GM19193 (cell line): ENCODE data around the gene TNFRSF1A.

Source experiments
- POLR2A ChIP-seq: IDR thresholded peaks from 4 replicates; pipeline ENCODE4 v1.6.1; 2011; ENCODE audit not compliant: insufficient read depth, insufficient read length; ENCODE audit errors: extremely low read depth

The TNFRSF1A gene

DNA sequence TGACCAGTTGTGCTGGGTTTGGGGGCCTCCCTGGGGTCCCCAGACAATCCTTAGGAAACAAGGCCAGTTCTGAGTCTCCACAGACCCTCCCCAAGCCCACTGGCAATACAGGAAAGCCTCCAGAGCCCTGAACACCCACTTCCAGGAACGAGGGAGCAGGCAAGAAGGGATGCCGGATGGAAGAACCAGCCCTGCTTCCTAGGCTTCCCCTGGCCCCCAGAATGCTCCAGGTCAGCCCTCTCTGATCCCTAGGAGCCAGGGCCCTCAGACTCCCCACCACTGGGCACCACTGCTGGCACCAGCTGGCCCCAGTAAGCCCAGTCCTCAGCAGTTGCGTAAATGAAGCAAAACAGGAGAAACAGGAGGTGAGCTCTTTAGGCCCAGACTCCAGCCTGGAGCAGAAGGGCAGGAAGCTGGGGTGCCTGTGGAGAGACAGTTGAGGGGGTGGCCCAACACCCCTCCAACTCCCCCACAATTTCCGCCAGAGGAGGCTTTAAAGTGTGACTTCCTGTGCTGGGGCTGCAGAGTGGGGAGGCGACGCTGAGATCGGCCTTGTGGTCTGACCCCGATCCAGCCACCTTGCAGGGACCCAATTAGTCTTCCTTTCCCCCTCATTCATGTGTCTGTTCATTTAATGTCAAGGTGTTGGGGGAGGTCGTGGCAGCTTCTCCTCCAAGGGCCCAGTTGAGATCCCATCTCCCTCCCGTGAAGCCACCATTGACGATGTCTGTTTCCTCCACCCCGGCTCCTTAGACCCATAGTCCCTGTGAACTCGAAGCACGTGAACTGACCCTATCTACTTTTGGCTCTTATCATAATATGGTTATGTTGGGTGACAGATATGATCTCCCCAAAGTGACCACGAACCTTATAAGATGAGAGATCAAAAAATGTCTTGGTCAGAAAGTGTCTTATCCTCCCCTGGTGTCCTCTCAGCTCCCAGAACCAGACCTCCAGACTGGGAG lies 4.7 kb downstream of the TNFRSF1A start:
- peak; percentile 42 for TF ChIP-seq POLR2A

GRCh38 chr12:6336079-6336888 lies 5.6 kb downstream of the TNFRSF1A start:
- TF ChIP-seq POLR2A = peak; percentile 38

GRCh38 chr12:6335451-6336078 lies 6.3 kb downstream of the TNFRSF1A start:
- peak; percentile 70 for TF ChIP-seq POLR2A

DNA sequence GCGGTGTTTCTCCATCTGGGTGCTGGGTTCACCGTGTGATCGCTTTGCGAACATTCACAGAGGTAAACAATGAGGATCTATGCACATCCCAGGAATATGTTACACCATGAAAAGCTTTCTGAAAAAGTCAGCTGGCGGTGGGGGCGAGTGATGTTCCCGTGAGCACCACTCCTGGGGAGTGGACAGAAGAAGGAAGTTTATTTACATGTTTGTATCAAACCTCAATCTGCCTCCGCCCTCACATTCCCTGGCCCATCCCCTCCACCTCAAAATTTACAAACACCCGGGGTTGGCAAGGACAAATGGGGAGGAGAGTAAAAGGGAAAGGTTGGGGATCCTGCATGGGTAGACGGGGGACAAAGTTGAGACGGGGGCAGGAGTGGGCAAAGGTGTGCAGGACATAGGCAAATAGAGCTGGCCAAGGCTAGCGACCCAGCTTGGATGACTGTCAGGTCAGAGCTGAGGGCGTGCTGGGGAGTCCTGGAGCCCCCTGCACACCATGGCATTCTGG lies 6.9 kb downstream of the TNFRSF1A start:
- TF ChIP-seq POLR2A = no peak

GRCh38 chr12:6334359-6334758 lies 7.5 kb downstream of the TNFRSF1A start:
- no peak for TF ChIP-seq POLR2A

DNA sequence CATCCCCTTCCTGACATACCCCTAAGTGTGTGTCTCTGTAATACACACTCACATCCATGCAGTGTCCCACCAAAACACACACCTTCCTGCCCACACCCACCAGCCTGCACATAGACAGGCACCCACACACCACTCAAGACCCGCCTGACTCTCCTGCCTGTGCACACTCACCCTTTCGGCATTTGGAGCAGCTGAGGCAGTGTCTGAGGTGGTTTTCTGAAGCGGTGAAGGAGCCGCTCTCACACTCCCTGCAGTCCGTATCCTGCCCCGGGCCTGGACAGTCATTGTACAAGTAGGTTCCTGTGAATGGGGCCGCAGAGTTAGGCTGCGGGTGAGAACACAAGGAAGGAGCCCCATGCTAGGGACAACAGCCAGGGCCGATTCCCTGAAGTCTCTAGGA lies 8.3 kb downstream of the TNFRSF1A start:
- no peak for TF ChIP-seq POLR2A

- no peak for TF ChIP-seq POLR2A
Observed at GRCh38 chr12:6333029-6333428, 8.8 kb downstream of the TNFRSF1A start.

GRCh38 chr12:6332459-6332858 lies 9.4 kb downstream of the TNFRSF1A start:
- no peak for TF ChIP-seq POLR2A

DNA sequence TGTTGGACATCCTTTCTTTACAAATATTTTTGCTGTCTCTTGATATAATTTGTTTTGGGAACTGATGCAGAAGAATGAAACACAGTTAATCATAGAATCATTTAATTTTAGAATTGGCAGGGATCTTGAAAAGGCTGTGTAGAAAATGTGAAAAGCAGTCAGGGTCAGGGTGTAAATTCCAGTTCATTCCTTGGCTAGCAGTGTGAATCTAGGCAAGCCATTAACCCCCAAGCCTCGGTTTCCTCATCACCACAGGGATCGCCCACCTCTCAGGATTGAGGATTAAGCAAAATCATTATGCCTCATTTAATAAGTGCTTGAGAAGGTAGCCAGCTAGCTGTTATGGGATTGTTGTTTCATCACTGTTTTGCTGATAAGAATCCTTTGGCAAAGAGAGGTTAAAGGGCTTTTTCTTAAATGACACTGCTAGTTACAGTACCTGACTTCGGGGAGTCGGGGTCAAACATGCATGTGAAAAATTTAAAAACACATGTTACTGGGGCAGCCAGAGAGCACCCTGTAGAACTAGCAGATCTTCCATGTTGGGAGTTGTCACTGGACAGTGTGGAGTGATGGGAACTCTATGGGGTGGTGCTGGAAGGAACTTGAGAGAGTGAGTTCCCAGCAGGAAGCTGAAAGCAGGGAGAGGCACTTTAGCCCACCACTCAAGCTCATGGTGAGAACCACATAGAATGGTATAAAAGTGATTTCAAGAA lies 10.7 kb downstream of the TNFRSF1A start:
- TF ChIP-seq POLR2A = no peak

GRCh38 chr12:6330192-6330591 lies 11.7 kb downstream of the TNFRSF1A start:
- TF ChIP-seq POLR2A = no peak

- TF ChIP-seq POLR2A = no peak
Observed at GRCh38 chr12:6329703-6330064, 12.2 kb downstream of the TNFRSF1A start.

- no peak for TF ChIP-seq POLR2A
Observed at GRCh38 chr12:6328945-6329702, 12.8 kb downstream of the TNFRSF1A start.

GRCh38 chr12:6328045-6328779 lies 13.7 kb downstream of the TNFRSF1A start:
- no peak for TF ChIP-seq POLR2A
